GM21423 (cell line): ENCODE measurements around the gene MAPK8IP3.
"Not testable (repeated sequence)": the region's sequence is repeated elsewhere in the genome, so short reads cannot be mapped to it uniquely, and the experiment has no call there.

Source experiments
- ATAC-seq: cut with Tn5 transposase; IDR thresholded peaks from one replicate; pipeline ENCODE4 v1.9.1; 2021; ENCODE audit warnings: mild to moderate bottlenecking, moderate library complexity; ENCODE audit not compliant: unreplicated experiment

MAPK8IP3 gene

DNA sequence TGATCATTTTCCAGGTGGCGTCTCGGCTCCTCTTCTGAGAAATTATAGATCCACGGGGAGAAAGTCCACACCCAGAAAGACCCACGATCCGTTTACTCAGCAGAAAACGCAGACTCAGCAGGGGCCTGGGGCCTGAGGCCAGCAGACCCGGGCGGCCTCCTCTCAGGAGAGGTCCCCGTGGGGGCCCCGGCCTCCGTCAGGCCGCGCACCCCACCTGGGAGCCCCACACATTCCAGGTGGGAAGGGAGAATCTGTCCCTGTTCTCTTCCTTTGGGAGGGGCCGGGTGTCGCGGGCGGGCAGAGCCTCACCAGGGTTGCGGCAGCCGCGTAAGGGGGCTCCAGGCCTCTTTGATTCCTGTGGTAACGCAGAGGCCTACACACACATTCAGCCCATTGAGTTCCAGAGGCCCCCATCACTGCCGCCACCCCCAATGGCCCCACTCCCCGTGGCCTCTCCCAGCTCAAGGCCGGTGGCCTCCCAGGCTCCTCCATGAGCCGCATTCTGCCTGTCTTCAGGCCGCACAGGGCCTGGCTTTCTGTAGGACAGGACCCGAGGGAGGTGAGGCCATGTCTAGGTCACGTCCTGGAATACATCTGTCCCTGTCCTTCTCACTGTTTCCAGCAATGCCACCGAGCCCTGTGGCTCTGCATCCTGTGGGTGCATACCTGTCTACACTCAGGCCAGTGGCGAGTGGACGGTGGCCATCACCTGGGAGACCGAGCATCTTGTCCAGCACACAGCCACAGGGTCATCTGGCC lies 89.1 kb downstream of the MAPK8IP3 start:
- ATAC-seq, result no peak

GRCh38 chr16:1799263-1799662 lies 93.3 kb downstream of the MAPK8IP3 start:
- not testable (repeated sequence) for ATAC-seq

GRCh38 chr16:1800701-1801100 lies 94.7 kb downstream of the MAPK8IP3 start:
- ATAC-seq, result no peak

DNA sequence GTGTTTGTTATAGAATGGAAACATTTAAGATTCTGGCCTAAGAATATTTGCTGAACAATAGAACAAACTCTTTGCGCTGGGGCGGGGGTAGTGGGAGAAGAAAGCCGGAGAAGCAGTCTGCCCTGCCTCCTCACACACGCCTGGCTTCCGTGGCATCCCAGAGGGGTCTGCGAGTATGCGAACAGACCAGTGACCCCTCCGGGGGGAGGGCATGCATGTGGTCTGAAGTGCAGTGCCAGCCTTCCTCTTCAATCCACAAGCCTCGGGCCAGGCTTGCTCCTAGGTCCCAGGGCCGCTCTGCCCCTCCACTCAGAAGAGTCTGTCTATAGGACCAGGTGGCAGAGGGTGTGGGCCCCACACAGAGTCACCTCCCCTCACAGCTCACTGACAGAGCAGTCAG lies 101.6 kb downstream of the MAPK8IP3 start:
- no peak for ATAC-seq

GRCh38 chr16:1808691-1809090 lies 102.7 kb downstream of the MAPK8IP3 start:
- ATAC-seq, result no peak

- ATAC-seq, result no peak
Measured at GRCh38 chr16:1809281-1809801, 103.3 kb downstream of the MAPK8IP3 start.

DNA sequence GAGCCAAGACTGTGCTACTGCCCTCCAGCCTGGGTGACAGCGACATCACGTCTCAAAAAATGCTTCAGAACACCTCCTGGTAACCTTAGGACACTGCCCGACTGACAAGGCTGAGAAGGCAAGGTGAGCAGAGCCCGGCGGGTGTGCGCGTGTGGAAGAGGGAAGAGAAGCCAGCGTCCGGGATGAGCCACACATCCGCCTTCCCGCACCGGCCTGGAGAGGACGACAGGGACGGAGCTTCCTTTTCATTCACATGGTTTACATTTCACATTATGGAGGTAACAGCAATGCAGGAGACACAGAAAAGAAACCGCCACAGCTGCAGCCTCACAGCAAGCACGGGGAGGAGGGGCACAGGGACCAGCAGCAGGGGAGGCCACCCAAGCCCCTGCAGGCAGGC lies 104.1 kb downstream of the MAPK8IP3 start:
- ATAC-seq, result no peak

- ATAC-seq, result no peak
Measured at GRCh38 chr16:1810536-1810935, 104.5 kb downstream of the MAPK8IP3 start.

GRCh38 chr16:1812732-1813163 lies 106.8 kb downstream of the MAPK8IP3 start:
- ATAC-seq, result no peak

DNA sequence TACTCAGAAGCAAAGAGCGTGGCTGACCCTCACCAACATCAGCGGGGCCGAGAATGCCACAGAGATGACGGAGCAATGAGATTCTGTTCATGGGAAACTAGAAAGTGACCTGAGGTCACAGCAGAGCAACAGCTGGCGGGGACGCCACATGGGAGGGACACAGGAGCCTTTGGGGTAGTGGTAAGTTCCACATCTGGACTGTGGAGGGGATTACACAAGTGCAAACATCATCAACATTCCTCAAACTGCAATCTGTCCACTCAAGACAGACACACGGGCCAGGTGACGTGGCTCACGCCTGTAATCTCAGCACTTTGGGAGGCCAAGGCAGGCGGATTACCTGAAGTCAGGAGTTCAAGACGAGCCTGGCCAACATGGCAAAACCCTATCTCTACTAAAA lies 109.5 kb downstream of the MAPK8IP3 start:
- no peak for ATAC-seq

DNA sequence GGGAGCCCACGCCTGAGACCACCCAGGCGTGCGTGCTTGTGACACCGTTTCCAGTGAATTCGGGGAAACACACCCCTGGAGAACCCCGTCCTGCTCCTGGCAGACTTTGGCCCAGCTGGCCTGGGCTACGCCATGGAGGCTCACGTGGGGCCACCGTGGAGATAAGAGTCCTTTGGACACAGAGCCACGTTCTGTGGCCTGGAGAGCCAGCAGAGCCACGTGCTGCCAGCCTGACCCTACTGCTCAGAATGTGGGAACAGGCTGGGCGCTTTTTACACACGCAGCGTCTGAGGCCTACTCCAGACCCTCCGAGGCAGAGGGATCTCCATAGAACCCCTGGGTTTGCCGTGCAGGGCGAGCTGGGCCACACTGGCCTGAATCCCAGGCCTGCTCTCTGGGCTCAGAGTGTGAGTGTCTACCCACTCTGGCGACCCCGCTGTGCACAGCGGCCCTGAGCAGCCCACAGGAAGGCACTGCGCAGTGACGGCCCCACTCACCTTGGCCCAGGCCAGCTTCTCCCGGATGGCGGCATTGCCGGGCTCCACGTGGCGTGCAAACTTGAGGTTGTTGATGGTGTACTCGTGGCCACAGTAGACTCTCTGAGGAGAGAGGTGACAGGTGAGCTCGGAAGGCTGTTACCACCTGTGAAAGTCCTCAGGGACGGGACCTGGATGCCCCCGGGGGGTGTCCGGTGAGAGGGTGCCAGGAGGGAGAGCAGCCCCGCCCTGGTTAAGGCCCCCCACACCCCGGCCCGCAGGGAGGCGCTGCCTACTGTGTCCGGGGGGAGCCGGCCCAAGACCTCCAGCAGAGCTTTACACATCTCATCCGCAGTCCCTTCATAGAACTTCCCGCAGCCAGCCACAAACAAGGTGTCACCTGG lies 110.6 kb downstream of the MAPK8IP3 start:
- no peak for ATAC-seq

GRCh38 chr16:1817276-1817589 lies 111.2 kb downstream of the MAPK8IP3 start:
- no peak for ATAC-seq

GRCh38 chr16:1817716-1818115 lies 111.7 kb downstream of the MAPK8IP3 start:
- ATAC-seq, result no peak

- ATAC-seq, result no peak
Measured at GRCh38 chr16:1818204-1818872, 112.3 kb downstream of the MAPK8IP3 start.

DNA sequence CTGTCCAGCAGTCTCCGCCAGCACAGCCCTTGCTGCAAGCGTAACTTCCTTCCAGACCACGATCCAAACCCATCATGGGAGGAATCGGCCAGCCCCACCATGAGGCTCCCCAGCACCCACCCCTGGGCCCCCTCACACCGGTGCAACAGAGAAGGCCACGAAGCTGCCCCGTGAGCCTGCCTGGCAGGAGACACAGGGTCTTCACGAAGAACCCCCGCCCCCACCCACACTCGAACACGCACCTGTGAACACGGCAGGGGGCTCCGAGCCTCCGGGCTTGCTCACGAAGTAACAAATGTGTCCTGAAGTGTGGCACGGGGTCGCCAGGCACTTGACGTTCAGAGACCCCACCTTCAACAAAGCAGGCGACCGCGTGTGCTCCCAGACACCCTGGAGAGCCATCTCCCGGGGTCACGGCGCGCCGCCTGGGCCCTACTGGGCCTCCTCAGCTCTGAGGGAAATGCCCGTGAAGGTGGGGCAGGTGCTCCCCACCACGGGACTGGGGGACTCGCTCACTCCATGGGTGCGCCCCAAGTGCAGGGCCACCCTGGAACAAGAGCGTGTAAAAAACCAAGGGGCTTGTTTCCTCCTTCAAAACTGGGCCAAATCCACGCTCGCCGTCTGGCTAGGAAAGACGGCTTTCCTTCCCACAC lies 113.0 kb downstream of the MAPK8IP3 start:
- no peak for ATAC-seq

DNA sequence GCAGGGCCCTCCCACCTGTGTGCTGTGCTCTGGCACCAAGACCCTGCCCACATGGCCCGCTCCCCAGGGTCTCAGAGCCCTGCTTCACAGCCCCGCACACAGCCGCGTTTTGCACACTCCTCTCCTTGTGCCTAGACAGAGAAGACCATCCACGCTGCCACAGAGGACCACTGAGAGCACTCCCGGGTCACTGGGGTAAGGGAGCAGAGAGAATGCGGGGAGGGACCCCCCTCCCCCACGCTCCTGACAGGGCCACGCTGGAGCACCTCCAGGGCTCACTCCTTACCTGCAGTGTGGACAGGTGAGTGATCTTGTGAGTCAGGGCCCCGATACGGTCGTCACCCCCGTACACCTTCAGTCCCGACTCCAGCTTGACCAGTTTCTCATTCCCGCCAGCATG lies 113.6 kb downstream of the MAPK8IP3 start:
- ATAC-seq, result no peak
